Omental fat pad (tissue), 4 donors: ENCODE data around the gene STK32A. TPM values are rescaled to one million over a fixed set of nuclear protein-coding genes. Genes with fewer than 3 reads are reported as not detected.
A peak's percentile ranks its signal among the peaks of the same experiment; 100 is the strongest.

Experiments
- ATAC-seq: fragments of 150-250 bp; one replicate; pipeline ENCODE4 v1.9.1; 2016; ENCODE audit warnings: mild to moderate bottlenecking, moderate library complexity; ENCODE audit not compliant: low FRiP score
- DNase-seq: peaks from one replicate; pipeline ENCODE4 v3.0.0-alpha.2; 2019; ENCODE audit warnings: low spot score
- CTCF ChIP-seq, 3 donors: fragments of 450-650 bp; IDR thresholded peaks; one replicate each; pipeline ENCODE4 v1.5.1; 2016 to 2017; ENCODE audit warnings: antibody characterized with exemption in 3 of 3, mild to moderate bottlenecking in 3 of 3, moderate library complexity in 2 of 3
- total RNA-seq, 4 donors: library from RNA; depleted of rRNA; stranded (reverse); fragments of >200 nt; gene quantifications; one replicate each; pipeline ENCODE4 v1.1.0, GENCODE V29; 2016

Gene STK32A
- total RNA-seq, 4 donors from 2014 or later, result 0.48 to 12.3 (median 4.9) TPM

DNA sequence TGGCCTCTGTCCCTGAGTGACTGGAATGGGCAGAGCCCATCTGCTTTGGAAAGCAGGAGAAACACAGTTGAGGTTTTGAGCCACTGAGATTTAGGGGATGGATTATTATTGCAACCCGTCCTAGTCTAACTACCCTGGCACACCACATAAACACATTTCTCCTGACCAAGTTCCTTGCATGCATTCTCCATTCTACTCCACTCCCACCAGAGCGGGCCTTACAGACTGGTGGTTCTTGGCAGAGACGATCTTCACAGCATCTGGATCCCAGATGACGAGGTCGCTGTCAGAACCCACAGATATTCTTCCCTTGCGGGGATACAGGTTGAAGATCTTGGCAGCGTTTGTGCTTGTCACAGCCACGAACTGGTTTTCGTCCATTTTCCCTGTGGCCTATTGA, 164.0 kb downstream of the STK32A start:
- ATAC-seq (no peak), DNase-seq (no peak)
- no peak for TF ChIP-seq CTCF (IDR thresholded peaks at IDR 0.05)

- DNase-seq (no peak), ATAC-seq (no peak)
- no peak for TF ChIP-seq CTCF (IDR thresholded peaks at IDR 0.05)
Observed at GRCh38 chr5:147400126-147400809, 165.4 kb downstream of the STK32A start.

GRCh38 chr5:147400881-147401280, 166.1 kb downstream of the STK32A start:
- no peak for DNase-seq
- TF ChIP-seq CTCF (IDR thresholded peaks at IDR 0.05), result no peak
- no peak for ATAC-seq

DNA sequence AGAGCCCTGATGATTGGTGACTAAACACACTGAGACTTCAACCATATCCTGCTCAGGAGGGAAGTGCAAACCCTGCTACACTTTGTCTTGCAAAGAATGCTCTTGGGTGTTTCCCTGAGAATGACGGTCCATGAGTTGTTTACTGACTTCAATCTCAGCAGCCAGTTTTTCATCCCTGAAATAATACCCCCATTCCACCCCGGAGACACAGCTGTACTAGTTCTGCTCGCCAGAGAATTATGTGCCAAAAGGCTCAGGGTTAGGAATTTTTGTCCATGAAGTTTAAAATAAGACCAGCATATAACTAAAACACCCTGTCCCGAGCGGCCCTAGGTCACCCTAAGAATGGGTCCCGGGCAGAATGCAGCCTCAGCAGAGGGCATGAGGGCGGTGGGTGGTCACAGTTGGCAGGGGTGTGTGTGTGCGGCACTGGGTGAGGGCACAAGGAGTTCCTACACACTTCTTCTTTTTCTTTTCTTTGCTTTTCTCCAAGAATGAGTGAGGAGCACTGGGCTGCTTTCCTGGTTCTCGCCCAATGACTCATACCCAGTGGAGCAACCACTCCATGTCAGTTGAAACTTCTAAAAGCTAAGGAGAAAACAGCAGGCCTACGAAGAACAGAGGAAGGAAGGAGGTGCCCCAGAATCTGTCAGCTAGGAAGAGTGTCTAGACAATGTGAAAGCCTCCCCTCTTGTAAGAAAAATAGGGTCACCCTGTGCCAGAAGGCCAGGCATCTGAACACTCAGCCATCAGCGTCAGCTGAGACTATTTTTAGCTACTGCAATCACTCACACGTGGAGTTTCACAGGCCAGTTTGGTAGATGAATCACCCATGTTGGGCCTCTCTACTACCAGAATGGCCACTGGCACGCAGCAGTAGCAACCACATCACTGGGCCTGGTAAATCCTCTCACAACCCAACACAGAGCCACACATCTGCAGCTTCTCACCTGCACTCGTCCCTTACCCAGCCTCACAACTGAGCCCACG, 169.1 kb downstream of the STK32A start:
- TF ChIP-seq CTCF (IDR thresholded peaks at IDR 0.05), result no peak
- ATAC-seq, result peak; percentile 95
- DNase-seq, result no peak

- no peak for ATAC-seq
- no peak for TF ChIP-seq CTCF (IDR thresholded peaks at IDR 0.05)
- DNase-seq, result no peak
Observed at GRCh38 chr5:147404706-147405105, 169.9 kb downstream of the STK32A start.

- no peak for ATAC-seq
- no peak for DNase-seq
- TF ChIP-seq CTCF (IDR thresholded peaks at IDR 0.05), result no peak
Observed at GRCh38 chr5:147406636-147407035, 171.8 kb downstream of the STK32A start.
